Memory B cell (primary cell): ENCODE measurements around the gene MBNL1.

Experiments
- ATAC-seq: fragments of 150-1000 bp; cut with Tn5 transposase; 2 replicates; pipeline ENCODE4 v1.10.0; 2021; ENCODE audit warnings: low read depth, mild to moderate bottlenecking, moderate library complexity
- DNase-seq, 2 donors: peaks; one replicate each; pipeline ENCODE4 v3.0.0; 2022; ENCODE audit warnings: low spot score in 2 of 2
- H3K27ac Mint-ChIP-seq: one replicate; pipeline ENCODE4 v1.8.0; 2022; ENCODE audit warnings: mild to moderate bottlenecking, moderate library complexity, mixed read lengths
- H3K27me3 Mint-ChIP-seq: one replicate; pipeline ENCODE4 v1.8.0; 2022; ENCODE audit warnings: mixed read lengths
- H3K36me3 Mint-ChIP-seq: one replicate; pipeline ENCODE4 v1.8.0; 2022; ENCODE audit warnings: mild to moderate bottlenecking, mixed read lengths
- H3K4me1 Mint-ChIP-seq: one replicate; pipeline ENCODE4 v1.8.0; 2022; ENCODE audit warnings: mixed read lengths
- H3K4me3 Mint-ChIP-seq: one replicate; pipeline ENCODE4 v1.8.0; 2022; ENCODE audit warnings: mild to moderate bottlenecking, moderate library complexity, mixed read lengths
- H3K9me3 Mint-ChIP-seq: one replicate; pipeline ENCODE4 v1.8.0; 2022; ENCODE audit warnings: mixed read lengths

Gene MBNL1

DNA sequence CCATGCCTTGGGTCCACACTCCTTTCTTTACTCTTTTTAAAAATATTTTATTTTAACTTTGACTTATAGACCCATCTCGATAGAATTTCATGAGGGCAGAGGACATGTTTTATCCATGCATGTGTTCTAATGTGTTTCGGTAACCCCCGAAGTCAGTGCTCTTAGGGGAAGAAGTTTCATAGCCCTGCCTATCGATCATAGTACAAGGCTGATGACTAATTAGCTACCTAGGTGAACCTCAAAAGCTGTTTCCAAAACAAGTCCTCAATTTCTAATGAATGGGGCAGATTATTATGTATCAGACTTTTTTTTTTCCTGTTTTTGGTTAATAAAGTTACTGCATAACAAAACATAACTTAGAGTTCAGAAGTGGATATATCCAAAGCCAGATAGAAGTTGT is 82.0 kb downstream of the MBNL1 start:
- peaks cover 14% of the 10 kb centered on the region for H3K4me1 Mint-ChIP-seq
- H3K4me3 Mint-ChIP-seq: no peak overlapping the region
- no peak for ATAC-seq
- H3K27ac Mint-ChIP-seq: no peak overlapping the region
- no peaks in the 10 kb centered on the region for H3K27me3 Mint-ChIP-seq
- H3K9me3 Mint-ChIP-seq: no peaks in the 10 kb centered on the region
- H3K36me3 Mint-ChIP-seq: peaks cover 9% of the 10 kb centered on the region
- DNase-seq: no peak

DNA sequence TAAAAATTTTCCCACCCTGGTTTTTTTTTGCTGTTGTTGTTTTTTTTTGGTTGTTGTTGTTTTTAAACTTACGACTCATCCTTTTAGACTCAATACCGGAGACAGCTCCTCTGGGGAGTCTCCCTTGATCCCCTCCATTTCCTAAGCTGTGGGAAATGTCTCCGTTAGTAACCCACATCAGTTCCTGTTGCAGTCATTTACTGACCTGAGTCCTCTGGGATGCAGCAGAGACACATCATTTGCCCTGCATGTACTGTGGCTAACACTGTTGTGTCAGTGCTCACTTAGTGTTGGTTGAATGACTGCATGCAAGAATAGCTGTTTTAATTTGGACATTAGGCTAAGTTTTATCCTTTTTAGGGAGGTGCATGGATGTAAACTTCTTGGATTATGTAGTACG is 83.8 kb downstream of the MBNL1 start:
- peak overlapping the region; percentile 15 for H3K4me3 Mint-ChIP-seq
- H3K9me3 Mint-ChIP-seq: no peaks in the 10 kb centered on the region
- peak overlapping the region; percentile 81 for H3K27ac Mint-ChIP-seq
- no peak for DNase-seq
- H3K36me3 Mint-ChIP-seq: peaks cover 8% of the 10 kb centered on the region
- no peaks in the 10 kb centered on the region for H3K27me3 Mint-ChIP-seq
- ATAC-seq: no peak
- peaks cover 18% of the 10 kb centered on the region for H3K4me1 Mint-ChIP-seq

DNA sequence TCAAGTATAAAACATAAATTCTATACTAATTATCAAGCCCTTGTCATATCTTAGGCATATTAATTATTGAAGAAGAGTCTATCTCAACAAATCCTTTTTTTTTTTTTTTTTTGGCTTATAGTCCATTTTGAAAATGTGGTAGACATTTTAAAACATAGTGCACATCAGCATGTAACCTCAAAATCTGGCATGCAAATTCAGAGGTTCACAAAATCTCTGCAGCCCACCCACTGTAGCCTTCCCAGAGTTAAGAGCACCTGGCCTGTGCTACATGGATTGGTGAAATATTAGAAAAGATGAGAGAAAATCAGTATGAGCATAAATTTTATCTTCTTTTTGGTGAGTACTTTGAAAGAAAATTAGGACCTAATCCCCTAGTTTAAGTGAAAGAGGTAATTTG is 84.8 kb downstream of the MBNL1 start:
- peaks cover 12% of the 10 kb centered on the region for H3K36me3 Mint-ChIP-seq
- H3K27ac Mint-ChIP-seq: peak overlapping the region; percentile 81

DNA sequence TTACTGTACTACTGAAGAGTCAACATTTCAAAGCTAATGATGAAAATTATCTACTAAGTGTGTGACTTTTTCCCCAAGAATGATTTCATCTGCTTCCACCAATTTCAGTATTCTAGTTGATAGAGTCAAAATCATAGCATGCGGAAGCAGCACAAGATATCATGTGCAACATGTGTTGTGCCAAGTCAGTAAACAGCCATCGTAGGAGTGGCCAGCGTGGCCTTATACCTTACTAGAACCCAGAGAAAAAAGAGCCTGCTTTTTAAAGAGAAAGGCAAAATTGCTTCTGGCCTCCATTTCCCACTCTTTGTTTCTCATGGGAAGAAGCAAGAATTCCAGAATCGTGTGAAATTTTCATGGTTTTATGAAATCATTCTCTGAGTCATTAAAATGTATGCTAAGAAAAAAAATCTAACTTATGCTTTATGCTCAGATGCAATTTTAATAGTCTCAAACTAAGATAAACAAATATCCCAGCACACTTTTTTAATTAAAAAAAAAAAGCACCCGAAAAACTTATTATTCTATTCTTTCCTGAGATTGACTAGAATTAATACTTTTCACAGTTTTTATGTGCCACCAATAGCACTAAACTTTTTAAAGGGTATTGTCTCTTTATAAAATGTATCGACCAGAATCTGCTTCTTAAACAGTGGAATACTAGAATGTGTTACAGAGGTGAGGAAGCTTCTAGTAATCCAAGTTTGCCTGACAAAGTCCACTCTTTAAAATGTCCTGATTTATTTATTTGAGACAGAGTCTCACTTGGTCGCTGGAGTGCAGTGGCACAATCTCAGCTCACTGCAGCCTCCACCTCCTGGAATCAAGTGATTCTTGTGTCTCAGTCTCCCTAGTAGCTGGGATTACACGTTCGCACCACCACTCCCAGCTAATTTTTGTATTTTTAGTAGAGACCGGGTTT is 87.3 kb downstream of the MBNL1 start:
- peaks cover 17% of the 10 kb centered on the region for H3K36me3 Mint-ChIP-seq
- no peaks in the 10 kb centered on the region for H3K9me3 Mint-ChIP-seq
- no peak overlapping the region for H3K4me3 Mint-ChIP-seq

More for the DNA sequence above, 84.8 kb downstream of the MBNL1 start:
- Mint-ChIP-seq H3K9me3 (no peaks in the 10 kb centered on the region), H3K27me3 (no peaks in the 10 kb centered on the region), H3K4me3 (no peak overlapping the region), H3K4me1 (peaks cover 24% of the 10 kb centered on the region)
- ATAC-seq: peak; percentile 73
- no peak for DNase-seq

DNA sequence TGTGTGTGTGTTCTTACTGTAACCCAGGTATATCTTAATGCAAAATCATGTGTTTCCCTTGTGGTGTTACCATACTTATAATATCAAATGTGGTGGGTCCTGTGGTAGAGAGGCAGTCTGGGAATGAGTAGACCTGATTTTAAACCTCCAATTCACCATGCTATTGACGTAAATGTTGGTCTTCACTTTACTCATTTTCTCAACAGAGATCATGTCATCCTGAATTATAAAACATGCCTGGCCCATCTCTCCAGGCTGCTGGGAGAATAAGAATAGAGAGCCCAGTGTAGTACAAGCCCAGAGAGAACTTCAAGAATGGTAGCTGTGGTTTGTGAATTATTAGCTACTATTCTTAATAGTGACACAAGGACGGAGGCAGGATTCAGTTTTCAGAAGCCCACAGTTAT is 88.1 kb downstream of the MBNL1 start:
- DNase-seq (no peak), ATAC-seq (no peak)
- Mint-ChIP-seq H3K4me1 (peaks cover 36% of the 10 kb centered on the region), H3K27ac (peak overlapping the region; percentile 81), H3K27me3 (no peaks in the 10 kb centered on the region), H3K36me3 (peaks cover 21% of the 10 kb centered on the region), H3K9me3 (no peaks in the 10 kb centered on the region), H3K4me3 (no peak overlapping the region)

More for the DNA sequence above, 87.3 kb downstream of the MBNL1 start:
- DNase-seq: no peak
- Mint-ChIP-seq H3K27me3 (no peaks in the 10 kb centered on the region), H3K4me1 (peaks cover 31% of the 10 kb centered on the region), H3K27ac (peak overlapping the region; percentile 35)
- ATAC-seq: no peak

DNA sequence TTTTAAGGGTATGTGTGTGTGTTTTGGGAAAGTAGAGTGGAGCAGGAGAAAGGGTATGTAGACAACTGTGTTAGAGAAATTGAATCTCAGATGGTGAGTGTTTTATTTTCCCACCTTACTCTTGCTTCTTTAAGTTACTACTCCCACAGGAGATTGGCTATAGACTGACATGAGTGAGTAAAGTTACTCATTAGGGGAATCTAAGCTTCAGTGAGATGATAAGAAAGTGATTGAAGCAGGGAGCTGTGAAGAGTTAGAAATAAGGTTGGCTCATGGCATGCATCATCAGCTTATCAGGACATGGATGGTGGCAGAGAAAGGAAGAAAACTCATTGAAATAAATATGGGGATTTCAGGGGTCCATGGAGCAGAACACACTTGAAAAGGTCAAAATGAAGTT is 88.9 kb downstream of the MBNL1 start:
- ATAC-seq: no peak
- Mint-ChIP-seq H3K4me1 (peaks cover 33% of the 10 kb centered on the region), H3K4me3 (no peak overlapping the region), H3K9me3 (no peaks in the 10 kb centered on the region), H3K27ac (peak overlapping the region; percentile 81), H3K36me3 (peaks cover 21% of the 10 kb centered on the region), H3K27me3 (no peaks in the 10 kb centered on the region)
- DNase-seq: no peak

DNA sequence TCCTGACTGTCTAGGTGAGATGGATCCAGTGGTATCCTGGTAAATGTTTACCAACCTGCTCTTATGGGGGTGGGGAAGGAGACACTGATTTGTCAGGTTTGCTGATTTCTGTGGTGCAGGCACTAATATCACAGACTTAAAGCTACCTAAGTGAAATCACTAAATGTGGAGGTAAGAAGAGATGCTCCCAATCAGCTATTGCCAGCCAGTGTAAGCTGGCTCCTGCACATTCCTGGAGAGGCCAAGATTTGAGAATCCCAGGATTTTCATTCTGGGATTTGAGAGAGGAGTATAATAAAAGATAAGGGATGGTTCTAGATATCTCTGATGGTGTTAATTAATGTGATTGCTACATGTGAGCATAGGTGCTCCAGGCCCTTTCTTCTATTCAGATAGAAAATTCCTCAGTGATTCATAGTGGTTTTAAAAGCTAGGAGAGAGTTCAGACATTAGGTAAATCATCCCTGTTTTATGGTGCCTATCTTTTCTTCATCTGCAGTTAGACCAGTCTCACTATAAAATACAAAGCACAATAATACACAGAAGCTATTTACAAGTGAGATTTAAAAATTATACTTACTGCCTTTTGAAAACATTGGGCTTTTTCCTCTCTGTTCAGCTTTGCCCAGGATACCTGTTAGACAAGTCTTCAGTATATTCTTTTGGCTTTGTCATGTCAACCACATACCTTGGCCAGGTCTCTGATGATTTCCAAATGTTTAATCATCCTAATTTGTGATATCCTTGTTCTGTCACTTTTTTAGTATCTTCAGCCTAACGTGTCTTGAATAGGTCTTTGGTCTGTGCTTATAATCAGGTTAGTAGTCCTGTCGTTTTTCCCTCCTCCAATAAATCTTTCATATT is 90.9 kb downstream of the MBNL1 start:
- DNase-seq (no peak), ATAC-seq (no peak)
- Mint-ChIP-seq H3K9me3 (no peaks in the 10 kb centered on the region), H3K36me3 (peaks cover 24% of the 10 kb centered on the region), H3K4me3 (no peak overlapping the region), H3K27me3 (no peaks in the 10 kb centered on the region), H3K27ac (peak overlapping the region; percentile 87), H3K4me1 (peaks cover 35% of the 10 kb centered on the region)

DNA sequence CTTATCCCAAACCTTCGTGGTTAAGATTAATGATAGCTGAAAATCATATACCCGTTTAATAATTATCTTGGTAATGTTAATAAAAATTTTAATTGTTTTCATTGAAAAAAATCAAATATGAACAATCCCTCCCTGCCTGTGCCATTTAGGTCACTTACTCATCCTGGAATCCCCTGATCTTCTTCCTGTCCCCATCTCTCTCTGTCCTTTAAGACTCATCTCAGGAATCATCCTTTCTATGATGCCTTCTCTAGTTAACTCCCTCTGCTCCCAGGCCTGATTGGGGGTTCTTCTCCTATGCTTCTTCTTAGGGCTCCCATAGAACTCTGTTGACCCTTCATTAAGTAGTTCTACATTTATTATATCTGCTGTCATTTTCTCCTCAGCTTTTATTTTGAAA is 91.6 kb downstream of the MBNL1 start:
- H3K9me3 Mint-ChIP-seq: no peaks in the 10 kb centered on the region
- DNase-seq: no peak
- peaks cover 37% of the 10 kb centered on the region for H3K4me1 Mint-ChIP-seq
- ATAC-seq: no peak
- H3K27me3 Mint-ChIP-seq: no peaks in the 10 kb centered on the region
- H3K27ac Mint-ChIP-seq: peak overlapping the region; percentile 87
- no peak overlapping the region for H3K4me3 Mint-ChIP-seq
- peaks cover 27% of the 10 kb centered on the region for H3K36me3 Mint-ChIP-seq

DNA sequence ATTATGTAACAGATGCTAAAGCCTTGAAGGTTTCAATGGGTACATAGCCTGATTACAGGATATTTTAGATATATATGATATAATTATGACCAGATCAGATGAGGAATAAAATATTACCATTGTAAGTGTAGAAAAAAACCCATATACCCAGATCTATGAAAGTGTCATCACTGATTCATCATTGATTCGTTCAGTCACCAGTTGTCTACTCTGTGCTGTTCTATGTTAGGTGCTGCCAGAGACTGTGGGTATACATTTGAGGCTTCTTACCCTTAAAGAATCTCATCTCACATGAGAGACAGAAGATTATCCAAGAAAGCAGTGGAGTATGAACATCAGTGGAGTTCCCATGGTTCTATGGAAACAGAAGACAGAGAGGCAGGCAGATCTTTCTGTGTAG is 92.2 kb downstream of the MBNL1 start:
- H3K9me3 Mint-ChIP-seq: no peaks in the 10 kb centered on the region
- H3K27ac Mint-ChIP-seq: peak overlapping the region; percentile 63
- ATAC-seq (no peak), DNase-seq (no peak)
- no peak overlapping the region for H3K4me3 Mint-ChIP-seq
- peaks cover 37% of the 10 kb centered on the region for H3K4me1 Mint-ChIP-seq
- peaks cover 25% of the 10 kb centered on the region for H3K36me3 Mint-ChIP-seq
- no peaks in the 10 kb centered on the region for H3K27me3 Mint-ChIP-seq

DNA sequence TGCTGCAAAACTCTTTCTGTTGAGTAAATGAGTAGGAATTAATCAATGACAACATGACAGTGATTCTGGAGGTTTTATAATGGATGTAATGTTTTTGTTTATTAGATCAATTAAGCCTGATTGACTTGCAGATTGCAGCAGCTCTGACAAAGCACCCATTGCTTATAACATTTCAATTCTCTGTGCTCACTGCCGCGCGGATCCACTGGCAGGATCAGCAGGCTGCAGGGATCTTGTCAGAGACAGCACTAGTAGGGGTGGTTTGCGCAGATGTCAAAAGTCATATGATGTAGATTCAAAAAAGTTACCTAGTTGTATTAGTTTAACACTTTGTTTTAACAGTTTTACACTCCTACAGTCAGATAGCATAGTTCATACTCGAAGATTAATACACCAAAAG is 93.4 kb downstream of the MBNL1 start:
- Mint-ChIP-seq H3K27ac (peak overlapping the region; percentile 18), H3K9me3 (peaks cover under 1% of the 10 kb centered on the region), H3K27me3 (no peaks in the 10 kb centered on the region), H3K4me3 (no peak overlapping the region), H3K4me1 (peaks cover 35% of the 10 kb centered on the region), H3K36me3 (peaks cover 31% of the 10 kb centered on the region)
- no peak for DNase-seq
- no peak for ATAC-seq

DNA sequence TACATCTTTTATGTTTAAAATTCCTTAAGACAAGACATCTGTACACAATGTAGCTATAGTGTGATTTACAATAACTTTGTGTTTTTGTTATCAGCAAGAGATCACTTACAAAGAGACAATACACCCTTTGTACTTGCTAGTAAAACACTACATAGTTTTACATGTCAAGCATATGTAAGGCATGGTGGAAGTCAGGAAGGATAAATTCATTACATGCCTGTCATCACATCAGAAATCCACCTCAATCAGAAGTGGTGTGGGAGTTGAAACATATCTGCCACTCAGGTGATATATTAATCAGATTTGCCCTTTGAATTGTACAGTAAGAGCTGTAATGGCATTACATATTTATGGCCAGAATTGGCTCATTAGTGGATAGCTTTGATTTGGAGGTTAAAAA is 95.5 kb downstream of the MBNL1 start:
- Mint-ChIP-seq H3K27me3 (no peaks in the 10 kb centered on the region), H3K36me3 (peaks cover 37% of the 10 kb centered on the region), H3K27ac (peak overlapping the region; percentile 89), H3K9me3 (peaks cover 3% of the 10 kb centered on the region), H3K4me3 (no peak overlapping the region), H3K4me1 (peaks cover 46% of the 10 kb centered on the region)
- ATAC-seq: no peak
- no peak for DNase-seq

DNA sequence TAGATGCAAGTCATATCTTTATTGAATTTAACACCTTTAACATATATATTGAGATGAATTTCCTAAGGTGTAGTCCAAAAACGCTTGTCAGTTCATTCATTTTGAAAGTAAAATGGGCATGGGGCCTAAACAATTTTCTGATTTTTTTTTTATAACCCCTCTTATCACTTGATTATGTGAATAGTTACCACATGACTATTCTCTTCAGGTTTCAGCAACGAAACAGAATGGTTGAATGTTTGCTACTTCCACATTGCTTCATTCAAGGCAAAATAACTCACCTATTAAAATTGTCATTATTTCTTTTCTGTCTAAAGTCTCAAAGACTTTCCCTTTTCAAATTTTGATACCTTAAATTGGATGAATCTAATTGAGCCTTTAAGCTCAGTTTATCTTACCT is 96.4 kb downstream of the MBNL1 start:
- no peak for ATAC-seq
- H3K4me1 Mint-ChIP-seq: peaks cover 52% of the 10 kb centered on the region
- no peak for DNase-seq
- no peaks in the 10 kb centered on the region for H3K27me3 Mint-ChIP-seq
- H3K27ac Mint-ChIP-seq: peak overlapping the region; percentile 89
- H3K9me3 Mint-ChIP-seq: peaks cover 3% of the 10 kb centered on the region
- no peak overlapping the region for H3K4me3 Mint-ChIP-seq
- peaks cover 42% of the 10 kb centered on the region for H3K36me3 Mint-ChIP-seq

DNA sequence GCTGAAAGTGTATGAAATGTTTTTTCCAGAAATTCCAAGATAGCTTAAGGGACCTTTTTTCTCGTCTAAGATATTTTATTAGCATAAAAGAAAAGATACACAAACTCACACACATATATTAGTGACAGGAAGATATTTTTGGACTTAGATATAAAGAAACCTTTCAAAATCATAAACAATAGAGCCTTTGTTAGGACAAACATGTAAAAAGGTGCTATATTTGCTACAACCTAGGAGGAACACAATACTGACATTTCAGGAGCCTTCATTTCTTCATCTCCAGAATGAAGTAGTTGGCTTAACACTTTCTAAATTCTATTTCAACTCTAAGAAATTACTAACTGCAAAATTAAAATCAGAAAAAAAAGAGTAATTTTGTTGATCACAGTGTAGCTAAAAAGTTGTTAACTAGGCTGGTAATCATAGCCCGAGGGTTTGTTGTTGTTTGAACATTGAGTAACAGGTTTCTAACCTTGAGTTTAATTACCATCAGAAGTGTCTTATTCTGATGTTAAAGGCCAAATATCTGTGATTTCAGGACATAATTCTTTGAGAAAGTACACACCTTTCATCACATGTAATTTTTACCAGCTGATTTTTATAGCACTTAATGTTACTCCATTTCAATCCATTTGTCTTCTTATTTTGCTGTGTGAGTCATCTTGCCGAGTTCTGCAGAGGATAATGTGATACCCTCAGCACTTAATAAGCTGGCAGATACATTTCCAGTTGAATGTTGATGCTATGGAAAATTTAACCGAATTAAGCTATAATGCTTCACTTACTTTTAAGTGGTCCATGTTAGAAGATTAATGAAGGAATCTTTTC is 97.3 kb downstream of the MBNL1 start:
- Mint-ChIP-seq H3K9me3 (peaks cover 3% of the 10 kb centered on the region), H3K4me1 (peaks cover 58% of the 10 kb centered on the region), H3K36me3 (peaks cover 45% of the 10 kb centered on the region), H3K27me3 (no peaks in the 10 kb centered on the region), H3K27ac (no peak overlapping the region), H3K4me3 (no peak overlapping the region)
- DNase-seq: no peak
- ATAC-seq: no peak
